Naive thymus-derived CD4-positive, alpha-beta T cell (primary cell): ENCODE measurements around the gene GAS2L1. TPM values are rescaled to one million over a fixed set of nuclear protein-coding genes. Genes with fewer than 3 reads are reported as not detected.
"Not testable (repeated sequence)": the region's sequence is repeated elsewhere in the genome, so short reads cannot be mapped to it uniquely, and the experiment has no call there.

Experiments
- ATAC-seq: fragments of 150-1000 bp; cut with Tn5 transposase; 2 replicates; pipeline ENCODE4 v1.10.0; 2021; ENCODE audit warnings: mild to moderate bottlenecking, moderate library complexity
- CTCF ChIA-PET: fragments of 350-600 bp; sonication (Branson Sonifier 250); formaldehyde crosslinking; loops from one replicate; lab custom pipeline; 2021; ENCODE audit warnings: antibody characterized with exemption; lab: Charles Lee
- POLR2A ChIA-PET: fragments of 350-600 bp; sonication (Branson Sonifier 250); formaldehyde crosslinking; loops from one replicate; lab custom pipeline; 2021; ENCODE audit warnings: antibody characterized with exemption, inconsistent platforms; lab: Charles Lee
- DNase-seq, 9 donors: peaks; one replicate each; pipeline versions ENCODE4 v3.0.0 to v3.0.0-alpha.2; 2020 to 2022; ENCODE audit warnings: mixed read lengths in 1 of 9
- H3K27ac ChIP-seq: one replicate; pipeline ENCODE4 v1.7.0; 2013; ENCODE audit warnings: mild to moderate bottlenecking, low read depth, low read length, moderate library complexity
- H3K27me3 ChIP-seq, 2 donors: one replicate each; pipeline ENCODE4 v1.7.0; 2013; ENCODE audit warnings: low read length in 2 of 2, mild to moderate bottlenecking in 2 of 2, moderate library complexity in 2 of 2; ENCODE audit not compliant: control insufficient read depth in 2 of 2, insufficient read depth in 2 of 2
- H3K36me3 ChIP-seq, 3 experiments: 1 replicate in 2 of 3; 2 replicates in 1 of 3; pipeline ENCODE4 v1.7.0; 2013; ENCODE audit warnings: low read length in 3 of 3, mild to moderate bottlenecking in 3 of 3, moderate library complexity in 1 of 3; ENCODE audit not compliant: insufficient read depth in 3 of 3, control insufficient read depth in 2 of 3
- H3K4me1 ChIP-seq, 2 donors: one replicate each; pipeline ENCODE4 v1.7.0; 2013; ENCODE audit warnings: low read length in 2 of 2, mild to moderate bottlenecking in 2 of 2, moderate library complexity in 1 of 2; ENCODE audit not compliant: control insufficient read depth in 2 of 2, insufficient read depth in 2 of 2
- H3K4me3 ChIP-seq: 2 replicates; pipeline ENCODE4 v1.7.0; 2013; ENCODE audit warnings: mild to moderate bottlenecking, low read length
- H3K9me3 ChIP-seq, 3 experiments: 1 replicate in 2 of 3; 2 replicates in 1 of 3; pipeline ENCODE4 v1.7.0; 2013; ENCODE audit warnings: low read length in 3 of 3; ENCODE audit not compliant: control insufficient read depth in 2 of 3
- H3K27ac Mint-ChIP-seq, 9 donors: one replicate each; pipeline ENCODE4 v1.8.0; 2020 to 2022; ENCODE audit warnings: mixed read lengths in 9 of 9, mild to moderate bottlenecking in 8 of 9, moderate library complexity in 5 of 9, inconsistent platforms in 2 of 9
- H3K27me3 Mint-ChIP-seq, 5 donors: one replicate each; pipeline ENCODE4 v1.8.0; 2021 to 2022; ENCODE audit warnings: mixed read lengths in 5 of 5, mild to moderate bottlenecking in 1 of 5
- H3K36me3 Mint-ChIP-seq, 5 donors: one replicate each; pipeline ENCODE4 v1.8.0; 2020 to 2022; ENCODE audit warnings: mixed read lengths in 5 of 5, mild to moderate bottlenecking in 3 of 5, inconsistent platforms in 1 of 5
- H3K4me1 Mint-ChIP-seq, 7 donors: one replicate each; pipeline ENCODE4 v1.8.0; 2020 to 2022; ENCODE audit warnings: mixed read lengths in 7 of 7, mild to moderate bottlenecking in 3 of 7, inconsistent platforms in 1 of 7
- H3K4me3 Mint-ChIP-seq, 10 donors: one replicate each; pipeline ENCODE4 v1.8.0; 2020 to 2022; ENCODE audit warnings: mild to moderate bottlenecking in 10 of 10, mixed read lengths in 10 of 10, moderate library complexity in 6 of 10, inconsistent platforms in 2 of 10
- H3K9me3 Mint-ChIP-seq, 11 donors: one replicate each; pipeline ENCODE4 v1.8.0; 2020 to 2022; ENCODE audit warnings: mixed read lengths in 11 of 11, mild to moderate bottlenecking in 4 of 11, inconsistent platforms in 1 of 11, moderate library complexity in 1 of 11
- intact Hi-C, 2 donors: fragments of 100-400 bp; cut with micrococcal nuclease; formaldehyde crosslinking; loops; one replicate each; pipeline ENCODE4 v1.15.1; 2023
- microRNA-seq: library from miRNA; unstranded; fragments of <30 nt; microRNA quantifications from one replicate; pipeline ENCODE4 v1.2.0, GENCODE V29; 2022; ENCODE audit warnings: borderline microRNAs expressed
- polyA plus RNA-seq, 2 donors: library from polyadenylated mRNA; unstranded; fragments of 300-500 nt; fragmentation: Illumina TruSeq; gene quantifications; one replicate each; pipeline ENCODE4 v1.2.3, GENCODE V29; 2021
- total RNA-seq, 6 experiments: library from RNA in 5 of 6; stranded (reverse) in 5 of 6; gene quantifications; 1 replicate in 5 of 6; 2 replicates in 1 of 6; pipeline ENCODE4 v1.2.3 and lab custom pipeline; 2021 to 2026

Gene GAS2L1
- total and polyA plus RNA-seq, 7 experiments from 2014 or later = 0.09 to 7.5 (median 0.54) TPM; not detected in 2

GRCh38 chr22:29353286-29353685 is 46.8 kb downstream of the GAS2L1 start:
- CTCF ChIA-PET = no interaction called here
- Histone ChIP-seq H3K27me3 (no peaks in the 10 kb centered on the region), H3K9me3 (no peaks in the 10 kb centered on the region), H3K36me3 (peaks cover 13 to 96% (median 14%) of the 10 kb centered on the region in 3 experiments), H3K27ac (no peak overlapping the region), H3K4me3 (no peak overlapping the region), H3K4me1 (no peaks in the 10 kb centered on the region)
- DNase-seq = no peak
- Mint-ChIP-seq H3K4me1 (peaks cover 0 to 2% (median 0%) of the 10 kb centered on the region in 7 donors), H3K9me3 (no peaks in the 10 kb centered on the region), H3K27me3 (no peaks in the 10 kb centered on the region), H3K4me3 (no peak overlapping the region), H3K27ac (no peak overlapping the region), H3K36me3 (peaks cover 8 to 55% (median 13%) of the 10 kb centered on the region in 5 donors)
- no peak for ATAC-seq
- intact Hi-C loops = no loop called here
- POLR2A ChIA-PET = no interaction called here

GRCh38 chr22:29353860-29354259 is 47.4 kb downstream of the GAS2L1 start:
- Mint-ChIP-seq H3K36me3 (peaks cover 2 to 55% (median 9%) of the 10 kb centered on the region in 5 donors), H3K4me1 (peaks cover 0 to 2% (median 0%) of the 10 kb centered on the region in 7 donors)
- CTCF ChIA-PET = interaction anchor here (0.6 kb wide), 1 partner anchor 13 kb away, joined by 6 read pairs; no protein-coding TSS in a partner anchor

GRCh38 chr22:29357193-29357890 is 50.9 kb downstream of the GAS2L1 start:
- H3K4me1 ChIP-seq, H3K9me3 Mint-ChIP-seq, DNase-seq, H3K4me3 Mint-ChIP-seq, ATAC-seq, H3K27ac ChIP-seq, H3K27ac Mint-ChIP-seq, H3K27me3 Mint-ChIP-seq, H3K9me3 ChIP-seq, H3K4me3 ChIP-seq, H3K27me3 ChIP-seq, intact Hi-C loops, CTCF ChIA-PET, H3K4me1 Mint-ChIP-seq, POLR2A ChIA-PET: not testable (repeated sequence)
- peaks cover 0 to 75% (median 29%) of the 10 kb centered on the region in 3 experiments for H3K36me3 ChIP-seq
- peaks cover 0 to 61% (median 18%) of the 10 kb centered on the region in 5 donors for H3K36me3 Mint-ChIP-seq

More at GRCh38 chr22:29353860-29354259, 47.4 kb downstream of the GAS2L1 start:
- Histone ChIP-seq H3K4me1 (no peaks in the 10 kb centered on the region), H3K4me3 (no peak overlapping the region), H3K9me3 (no peaks in the 10 kb centered on the region), H3K27me3 (no peaks in the 10 kb centered on the region), H3K36me3 (peaks cover 10 to 96% (median 19%) of the 10 kb centered on the region in 3 experiments), H3K27ac (no peak overlapping the region)
- intact Hi-C loops = no loop called here
- no peaks in the 10 kb centered on the region for H3K9me3 Mint-ChIP-seq
- ATAC-seq = no peak
- H3K27me3 Mint-ChIP-seq = no peaks in the 10 kb centered on the region
- no peak overlapping the region for H3K4me3 Mint-ChIP-seq
- no peak for DNase-seq
- H3K27ac Mint-ChIP-seq = no peak overlapping the region
- POLR2A ChIA-PET = no interaction called here

GRCh38 chr22:29359469-29359868 is 53.0 kb downstream of the GAS2L1 start:
- Mint-ChIP-seq H3K27me3 (no peaks in the 10 kb centered on the region), H3K4me3 (no peak overlapping the region), H3K4me1 (no peaks in the 10 kb centered on the region), H3K9me3 (no peaks in the 10 kb centered on the region), H3K36me3 (peaks cover 0 to 50% (median 17%) of the 10 kb centered on the region in 5 donors), H3K27ac (no peak overlapping the region)
- ATAC-seq = no peak
- CTCF ChIA-PET = no interaction called here
- H3K4me1 ChIP-seq = no peaks in the 10 kb centered on the region
- DNase-seq = no peak
- peaks cover 0 to 67% (median 19%) of the 10 kb centered on the region in 3 experiments for H3K36me3 ChIP-seq
- H3K27me3 ChIP-seq = no peaks in the 10 kb centered on the region
- intact Hi-C loops = no loop called here
- no peaks in the 10 kb centered on the region for H3K9me3 ChIP-seq
- no peak overlapping the region for H3K4me3 ChIP-seq
- H3K27ac ChIP-seq = no peak overlapping the region
- POLR2A ChIA-PET = no interaction called here

Small RNA genes within 50 kb of the gene (microRNA-seq; reads per million reads assigned to microRNA genes)
- gene MIR3653 = 182 reads per million, percentile 62 among the genes with 10 or more reads in this experiment

Other genes starting within 250 kb of the GAS2L1 start
- gene C22orf31, start 244.8 kb upstream of the GAS2L1 start, total RNA-seq = not detected
- gene C22orf31, start 244.8 kb upstream of the GAS2L1 start, polyA plus RNA-seq = not detected
- 1 to 10 TPM in 1 of 5 experiments, not detected in 4; 1.1 TPM for gene KREMEN1, start 233.6 kb upstream of the GAS2L1 start, total RNA-seq
- gene KREMEN1, start 233.6 kb upstream of the GAS2L1 start, polyA plus RNA-seq = not detected
- 1 to 10 TPM in 2 of 5 experiments, not detected in 3; 1.2 to 2.0 TPM for gene EMID1, start 100.8 kb upstream of the GAS2L1 start, total RNA-seq
- not detected for gene EMID1, start 100.8 kb upstream of the GAS2L1 start, polyA plus RNA-seq
- gene RHBDD3, start 38.7 kb upstream of the GAS2L1 start, total RNA-seq = 10 to 100 TPM; 10.8 to 39.4 (median 14.7) TPM
- 10 to 100 TPM in 1 of 2 donors, 1 to 10 TPM in 1; 8.1 to 13.0 TPM for gene RHBDD3, start 38.7 kb upstream of the GAS2L1 start, polyA plus RNA-seq
- gene EWSR1, start 38.4 kb upstream of the GAS2L1 start, total RNA-seq = 100 to 1,000 TPM; 249 to 366 (median 273) TPM
- 100 to 1,000 TPM; 189 to 195 TPM for gene EWSR1, start 38.4 kb upstream of the GAS2L1 start, polyA plus RNA-seq
- 1 to 10 TPM in 2 of 5 experiments, under 1 TPM in 2, not detected in 1; 0.32 to 1.7 (median 0.89) TPM for gene RASL10A, start 9.0 kb downstream of the GAS2L1 start, total RNA-seq
- not detected for gene RASL10A, start 9.0 kb downstream of the GAS2L1 start, polyA plus RNA-seq
- 10 to 100 TPM; 38.5 to 77.7 (median 45.8) TPM for gene AP1B1, start 81.9 kb downstream of the GAS2L1 start, total RNA-seq
- 10 to 100 TPM; 15.0 to 22.7 TPM for gene AP1B1, start 81.9 kb downstream of the GAS2L1 start, polyA plus RNA-seq
- under 1 TPM in 2 of 5 experiments, not detected in 3; 0.15 to 0.24 TPM for gene RFPL1, start 131.9 kb downstream of the GAS2L1 start, total RNA-seq
- gene RFPL1, start 131.9 kb downstream of the GAS2L1 start, polyA plus RNA-seq = under 1 TPM in 1 of 2 donors, not detected in 1; 0.14 TPM
- gene NEFH, start 173.6 kb downstream of the GAS2L1 start, total RNA-seq = 1 to 10 TPM in 1 of 5 experiments, under 1 TPM in 4; 0.19 to 3.2 (median 0.24) TPM
- under 1 TPM; 0.20 to 0.25 TPM for gene NEFH, start 173.6 kb downstream of the GAS2L1 start, polyA plus RNA-seq
- 10 to 100 TPM; 45.7 to 61.9 (median 57.1) TPM for gene THOC5, start 247.1 kb downstream of the GAS2L1 start, total RNA-seq
- gene THOC5, start 247.1 kb downstream of the GAS2L1 start, polyA plus RNA-seq = 10 to 100 TPM; 26.1 to 33.4 TPM